ENCODE data around the gene RDH11. TPM values are rescaled to one million over a fixed set of nuclear protein-coding genes. Genes with fewer than 3 reads are reported as not detected.

The RDH11 gene
- total RNA-seq, 1 donor from 2014 or later: 18.3 TPM

- no peak for DNase-seq (ENCODE audit: low spot score)
- intact Hi-C loops (cut with DNase I): loop anchor here (1.0 kb wide), 1 partner anchor 47 kb away; the partner anchor contains the start of gene ARG2
Observed at GRCh38 chr14:67665868-67666267, 29.7 kb downstream of the RDH11 start.

GRCh38 chr14:67663633-67664032 lies 31.9 kb downstream of the RDH11 start:
- intact Hi-C loops (cut with DNase I): no loop called here
- no peak for DNase-seq (ENCODE audit: low spot score)

- intact Hi-C loops (cut with DNase I): no loop called here
- DNase-seq (ENCODE audit: low spot score): no peak
Observed at GRCh38 chr14:67653651-67654280, 41.8 kb downstream of the RDH11 start.

GRCh38 chr14:67652189-67652588 lies 43.4 kb downstream of the RDH11 start:
- DNase-seq (ENCODE audit: low spot score): no peak
- intact Hi-C loops (cut with DNase I): no loop called here

GRCh38 chr14:67650694-67651093 lies 44.9 kb downstream of the RDH11 start:
- DNase-seq (ENCODE audit: low spot score): no peak
- intact Hi-C loops (cut with DNase I): no loop called here

- DNase-seq (ENCODE audit: low spot score): no peak
- intact Hi-C loops (cut with DNase I): no loop called here
Observed at GRCh38 chr14:67650151-67650550, 45.4 kb downstream of the RDH11 start.

GRCh38 chr14:67646131-67646530 lies 49.4 kb downstream of the RDH11 start:
- DNase-seq (ENCODE audit: low spot score): no peak
- intact Hi-C loops (cut with DNase I): no loop called here

- intact Hi-C loops (cut with DNase I): no loop called here
- no peak for DNase-seq (ENCODE audit: low spot score)
Observed at GRCh38 chr14:67645414-67645813, 50.1 kb downstream of the RDH11 start.

- DNase-seq (ENCODE audit: low spot score): no peak
- intact Hi-C loops (cut with DNase I): no loop called here
Observed at GRCh38 chr14:67644428-67644827, 51.1 kb downstream of the RDH11 start.

GRCh38 chr14:67643713-67644112 lies 51.9 kb downstream of the RDH11 start:
- intact Hi-C loops (cut with DNase I): no loop called here
- DNase-seq (ENCODE audit: low spot score): no peak

GRCh38 chr14:67641902-67642749 lies 53.4 kb downstream of the RDH11 start:
- DNase-seq (ENCODE audit: low spot score): no peak
- intact Hi-C loops (cut with DNase I): no loop called here

- no peak for DNase-seq (ENCODE audit: low spot score)
- intact Hi-C loops (cut with DNase I): no loop called here
Observed at GRCh38 chr14:67641480-67641879, 54.1 kb downstream of the RDH11 start.

- intact Hi-C loops (cut with DNase I): no loop called here
- DNase-seq (ENCODE audit: low spot score): no peak
Observed at GRCh38 chr14:67638642-67639041, 56.9 kb downstream of the RDH11 start.

- intact Hi-C loops (cut with DNase I): no loop called here
- DNase-seq (ENCODE audit: low spot score): no peak
Observed at GRCh38 chr14:67636361-67636919, 59.1 kb downstream of the RDH11 start.

GRCh38 chr14:67633451-67634147 lies 62.0 kb downstream of the RDH11 start:
- intact Hi-C loops (cut with DNase I): no loop called here
- no peak for DNase-seq (ENCODE audit: low spot score)

GRCh38 chr14:67630938-67631337 lies 64.6 kb downstream of the RDH11 start:
- no peak for DNase-seq (ENCODE audit: low spot score)
- intact Hi-C loops (cut with DNase I): no loop called here

GRCh38 chr14:67630186-67630585 lies 65.4 kb downstream of the RDH11 start:
- intact Hi-C loops (cut with DNase I): no loop called here

GRCh38 chr14:67627519-67627918 lies 68.0 kb downstream of the RDH11 start:
- DNase-seq (ENCODE audit: low spot score): no peak
- intact Hi-C loops (cut with DNase I): no loop called here

More at GRCh38 chr14:67630186-67630585, 65.4 kb downstream of the RDH11 start:
- DNase-seq (ENCODE audit: low spot score): no peak
